ENCODE data around the gene LTBP2. TPM values are rescaled to one million over a fixed set of nuclear protein-coding genes. Genes with fewer than 3 reads are reported as not detected.

The LTBP2 gene
- total RNA-seq, 6 experiments from 2014 or later, result 0.46 to 3.5 (median 1.7) TPM

GRCh38 chr14:74506411-74506851 is 105.6 kb downstream of the LTBP2 start:
- WGBS (ENCODE audit: insufficient coverage, low coverage, low lambda C conversion rate, missing lambda C conversion rate), result no CpG with 5 or more reads among the region's 13 CpGs
- no peaks in the 10 kb centered on the region for H3K36me3 ChIP-seq
- no peak for ATAC-seq
- no peaks in the 10 kb centered on the region for H3K4me1 ChIP-seq
- H3K27me3 ChIP-seq, result no peaks in the 10 kb centered on the region
- intact Hi-C loops (cut with DNase I), result no loop called here
- H3K4me3 ChIP-seq, result no peak overlapping the region
- DNase-seq, result no peak
- TF ChIP-seq POLR2A (IDR thresholded peaks at IDR 0.05) (no peak), CTCF (IDR thresholded peaks at IDR 0.05) (no peak)
- H3K9me3 ChIP-seq, result no peaks in the 10 kb centered on the region
- no peak overlapping the region for H3K27ac ChIP-seq

- DNase-seq, result no peak
- no peak for TF ChIP-seq POLR2A (IDR thresholded peaks at IDR 0.05)
- TF ChIP-seq CTCF (IDR thresholded peaks at IDR 0.05), result no peak
- no peaks in the 10 kb centered on the region for H3K4me1 ChIP-seq
- no peak overlapping the region for H3K27ac ChIP-seq
- H3K9me3 ChIP-seq, result no peaks in the 10 kb centered on the region
- 79% methylated on average over 9 of the region's 17 CpGs for WGBS (ENCODE audit: insufficient coverage, low coverage, low lambda C conversion rate, missing lambda C conversion rate)
- no peak for ATAC-seq
- no peaks in the 10 kb centered on the region for H3K36me3 ChIP-seq
- no peaks in the 10 kb centered on the region for H3K27me3 ChIP-seq
- intact Hi-C loops (cut with DNase I), result no loop called here
- H3K4me3 ChIP-seq, result no peak overlapping the region
These were observed 106.2 kb downstream of the LTBP2 start for GRCh38 chr14:74505831-74506230.

- no peak for TF ChIP-seq POLR2A (IDR thresholded peaks at IDR 0.05)
- no peak for TF ChIP-seq CTCF (IDR thresholded peaks at IDR 0.05)
- no peak for ATAC-seq
- H3K9me3 ChIP-seq, result no peaks in the 10 kb centered on the region
- WGBS (ENCODE audit: insufficient coverage, low coverage, low lambda C conversion rate, missing lambda C conversion rate), result 90% methylated on average over 8 of the region's 20 CpGs
- H3K4me1 ChIP-seq, result no peaks in the 10 kb centered on the region
- no peaks in the 10 kb centered on the region for H3K27me3 ChIP-seq
- DNase-seq, result no peak
- intact Hi-C loops (cut with DNase I), result no loop called here
- no peaks in the 10 kb centered on the region for H3K36me3 ChIP-seq
- no peak overlapping the region for H3K27ac ChIP-seq
- H3K4me3 ChIP-seq, result no peak overlapping the region
These were observed 106.9 kb downstream of the LTBP2 start for GRCh38 chr14:74504874-74505720.

- TF ChIP-seq POLR2A (IDR thresholded peaks at IDR 0.05) (no peak), CTCF (IDR thresholded peaks at IDR 0.05) (no peak)
- WGBS (ENCODE audit: insufficient coverage, low coverage, low lambda C conversion rate, missing lambda C conversion rate), result 73% methylated on average over 2 of the region's 4 CpGs
- intact Hi-C loops (cut with DNase I), result no loop called here
- Histone ChIP-seq H3K36me3 (no peaks in the 10 kb centered on the region), H3K27me3 (no peaks in the 10 kb centered on the region), H3K4me3 (no peak overlapping the region), H3K9me3 (no peaks in the 10 kb centered on the region), H3K27ac (no peak overlapping the region), H3K4me1 (no peaks in the 10 kb centered on the region)
- ATAC-seq (no peak), DNase-seq (no peak)
These were observed 107.6 kb downstream of the LTBP2 start for GRCh38 chr14:74504412-74504811.
